Stimulated activated naive CD4-positive, alpha-beta T cell (primary cell): ENCODE data around the gene FGF8.

Experiments used
- DNase-seq, 6 experiments: peaks; one replicate each; lab custom pipeline; 2025; lab: John Stamatoyannopoulos, UW

FGF8 gene

DNA sequence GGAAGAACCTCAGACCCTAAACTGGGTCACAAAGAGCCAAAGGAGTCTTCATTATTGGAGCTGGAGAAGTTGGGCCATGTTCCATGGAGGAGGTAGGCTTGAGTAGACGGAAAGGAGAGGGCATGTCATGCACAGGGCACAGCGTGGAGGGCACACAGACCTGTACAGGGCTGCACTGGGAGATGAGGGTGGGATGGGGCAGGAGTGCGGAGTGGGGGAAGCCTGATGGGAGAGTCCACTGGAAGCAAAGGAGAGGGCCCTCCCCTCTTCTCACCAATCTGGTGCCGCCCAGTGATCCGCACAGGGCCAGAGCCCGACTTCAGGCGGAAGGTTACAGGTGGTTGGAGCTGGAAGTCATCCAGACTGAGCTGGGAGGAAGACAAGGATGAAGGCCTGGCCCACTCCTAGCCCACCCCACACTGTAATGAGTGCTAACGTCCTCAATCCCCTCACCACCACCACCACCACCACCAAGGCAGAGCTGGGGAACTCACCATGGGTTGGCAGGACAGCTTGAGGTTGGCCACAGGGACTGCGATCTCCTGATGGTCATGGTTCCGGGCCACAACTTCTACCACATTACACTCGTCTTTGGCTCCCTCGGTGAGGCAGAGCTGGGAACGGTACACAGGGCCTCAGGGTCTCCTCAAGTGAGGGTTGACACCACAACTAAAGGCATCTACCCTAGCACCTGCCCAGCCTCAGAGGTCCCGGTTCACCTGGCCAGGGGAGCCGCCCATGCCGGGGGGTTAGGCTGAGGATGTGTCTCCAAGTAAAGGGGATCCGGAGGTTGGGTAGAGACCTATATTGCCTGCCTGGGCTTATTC lies 6.3 kb upstream of the FGF8 start:
- DNase-seq, result no peak

DNA sequence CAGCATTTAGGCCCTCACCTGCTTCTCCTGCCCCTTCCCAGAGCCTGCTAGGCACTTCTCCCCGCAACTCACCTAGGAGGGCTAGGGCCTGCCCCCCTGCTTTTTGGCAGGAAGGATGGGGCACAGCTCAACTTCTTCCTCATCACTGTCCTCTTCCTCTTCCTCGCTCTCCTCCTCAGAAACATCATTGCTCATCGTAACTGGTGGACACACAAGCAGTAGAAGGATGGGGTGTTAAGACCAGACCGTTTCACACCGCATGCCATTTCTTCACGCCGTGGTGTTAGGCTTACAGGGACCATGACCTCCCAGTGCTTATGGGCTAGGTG lies 5.7 kb upstream of the FGF8 start:
- no peak for DNase-seq

DNA sequence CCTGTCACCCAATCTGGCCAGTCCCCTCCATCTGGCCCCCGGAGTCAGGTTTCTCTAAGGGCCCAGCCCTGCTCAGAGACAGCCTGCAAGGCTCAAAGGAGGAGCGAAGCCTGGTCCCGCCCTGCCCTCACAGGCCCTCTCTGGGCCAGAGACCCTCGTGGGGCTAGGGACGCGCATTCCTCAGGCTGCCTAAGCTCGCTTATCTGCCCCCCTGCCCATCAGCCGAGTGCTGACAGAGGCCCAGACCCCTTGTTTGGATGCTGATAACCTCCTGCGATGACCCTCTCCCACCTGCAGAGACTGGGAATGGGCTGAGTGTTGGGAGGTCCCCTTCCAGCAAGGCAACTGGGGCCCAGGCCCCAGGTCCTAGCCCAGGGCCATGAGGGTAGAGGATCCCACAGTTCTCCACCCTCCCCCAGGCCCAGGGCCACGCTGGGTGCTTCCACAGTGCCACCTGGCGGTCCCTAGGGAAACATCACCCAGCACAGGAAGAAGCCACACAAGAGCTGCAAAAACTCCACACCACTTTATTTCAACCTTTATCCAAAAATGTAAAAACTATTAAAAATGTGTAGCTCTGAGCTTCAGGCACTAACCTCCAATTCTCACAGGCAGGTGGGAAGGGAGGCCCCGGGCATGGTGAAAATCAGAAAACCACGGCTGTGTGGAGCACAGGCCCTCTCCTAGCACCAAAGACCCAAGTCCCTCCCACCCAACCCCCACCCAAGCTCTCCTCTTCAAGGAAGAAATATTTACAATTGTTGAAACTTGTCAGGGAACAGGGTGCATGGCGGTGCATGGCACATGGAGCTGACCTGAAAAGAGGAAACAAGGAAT lies 5.1 kb upstream of the FGF8 start:
- DNase-seq, result peak; percentile 44 to 78 (median 56)

DNA sequence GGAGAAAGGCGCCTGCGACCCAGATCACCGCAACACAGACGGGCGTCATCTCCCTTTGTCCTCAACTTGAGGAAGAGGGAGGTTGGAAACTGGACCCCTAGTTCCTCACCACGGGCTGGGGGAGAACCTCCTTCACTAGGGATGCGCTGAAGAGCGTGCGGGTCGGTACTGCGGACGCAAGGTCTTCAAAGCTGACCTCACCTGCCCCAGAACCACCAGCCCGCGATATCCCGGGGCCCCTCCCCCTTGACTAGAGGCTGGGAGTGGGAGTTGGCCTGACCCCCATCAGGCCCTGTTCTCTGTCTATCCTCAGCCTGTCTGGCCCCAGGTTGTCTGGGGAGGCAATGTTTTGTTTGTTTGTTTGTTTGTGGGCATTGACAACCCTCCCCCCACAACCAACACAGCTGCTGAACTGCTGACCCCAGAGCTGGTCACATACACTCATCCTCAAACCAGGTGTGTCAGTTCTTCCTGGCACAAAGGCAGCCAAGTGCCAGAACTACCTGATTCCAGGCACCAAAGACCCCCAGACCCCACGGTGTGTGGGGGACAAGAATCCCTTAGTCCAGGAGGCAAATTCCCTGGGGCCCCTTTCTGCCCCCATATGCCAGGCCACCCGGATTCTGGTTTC lies 4.4 kb upstream of the FGF8 start:
- no peak for DNase-seq

DNA sequence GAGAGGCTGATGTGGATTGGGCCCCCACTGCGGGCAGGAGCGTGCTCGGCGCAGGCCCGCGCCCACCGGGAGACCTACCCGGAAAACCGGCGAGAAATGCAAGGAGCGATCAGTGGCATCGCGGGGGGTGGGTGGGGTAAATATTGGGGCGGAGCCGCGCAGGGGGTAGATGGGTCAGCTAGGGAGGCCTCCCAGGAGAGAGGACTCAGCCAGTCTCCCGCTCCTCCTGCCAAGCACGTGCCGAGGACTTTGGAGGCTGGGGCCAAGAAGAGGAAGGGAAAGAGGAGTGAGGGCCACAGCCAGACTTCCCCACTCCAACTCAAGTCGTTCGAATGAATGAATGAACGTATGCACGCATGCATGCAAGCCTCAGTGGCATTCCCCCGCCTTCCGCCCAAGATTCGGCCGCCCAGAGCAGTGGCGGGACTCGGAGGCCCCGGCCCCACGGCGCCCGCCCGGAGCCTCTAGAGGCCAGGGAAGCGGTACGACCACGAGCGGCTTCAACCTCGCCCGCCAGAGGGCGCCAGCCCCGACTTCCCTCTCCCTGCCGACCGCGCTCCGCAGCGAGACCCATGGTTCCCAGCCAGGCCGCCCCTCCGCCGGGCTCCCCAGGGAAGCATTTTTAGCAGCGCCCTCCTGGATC lies 3.8 kb upstream of the FGF8 start:
- DNase-seq, result peak; percentile 43 to 86 (median 74)

DNA sequence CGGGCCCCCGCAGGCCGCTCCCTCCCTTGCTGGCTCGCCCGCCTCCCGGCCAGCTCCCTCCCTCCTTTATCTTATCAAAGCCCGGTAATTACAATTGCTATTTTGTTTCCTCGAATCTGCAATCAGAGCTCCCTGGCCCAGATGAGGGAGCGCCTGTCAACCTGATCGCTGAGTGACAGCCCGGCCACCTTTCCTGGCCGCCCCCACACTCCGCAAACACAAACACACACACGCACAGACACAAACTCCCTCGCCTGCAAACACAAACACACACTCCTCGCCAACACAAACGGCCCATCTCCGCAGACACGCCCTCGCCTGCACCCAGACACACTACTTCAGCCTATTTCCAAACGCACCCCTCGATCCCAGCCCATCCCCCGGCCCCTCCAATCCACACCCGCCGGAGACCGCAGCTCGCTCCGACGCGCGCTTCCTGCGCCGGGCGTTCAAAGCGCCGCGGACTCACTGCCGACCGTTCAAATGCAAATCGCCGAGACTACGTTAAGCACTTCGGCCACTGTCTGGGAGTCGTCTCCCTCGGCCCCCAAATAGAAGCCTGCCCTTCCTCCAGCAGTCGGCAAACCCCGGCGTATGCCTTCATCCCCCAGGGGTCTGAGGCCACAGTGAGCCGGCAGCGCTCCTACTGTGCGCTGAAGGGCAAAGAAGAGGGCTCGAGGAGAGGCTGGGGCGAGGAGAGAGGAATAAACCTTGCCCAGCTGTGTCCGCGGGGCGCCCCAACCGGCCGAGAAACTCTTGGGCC lies 3.0 kb upstream of the FGF8 start:
- peak in 2 of 6 experiments; percentile 26 to 46 for DNase-seq

DNA sequence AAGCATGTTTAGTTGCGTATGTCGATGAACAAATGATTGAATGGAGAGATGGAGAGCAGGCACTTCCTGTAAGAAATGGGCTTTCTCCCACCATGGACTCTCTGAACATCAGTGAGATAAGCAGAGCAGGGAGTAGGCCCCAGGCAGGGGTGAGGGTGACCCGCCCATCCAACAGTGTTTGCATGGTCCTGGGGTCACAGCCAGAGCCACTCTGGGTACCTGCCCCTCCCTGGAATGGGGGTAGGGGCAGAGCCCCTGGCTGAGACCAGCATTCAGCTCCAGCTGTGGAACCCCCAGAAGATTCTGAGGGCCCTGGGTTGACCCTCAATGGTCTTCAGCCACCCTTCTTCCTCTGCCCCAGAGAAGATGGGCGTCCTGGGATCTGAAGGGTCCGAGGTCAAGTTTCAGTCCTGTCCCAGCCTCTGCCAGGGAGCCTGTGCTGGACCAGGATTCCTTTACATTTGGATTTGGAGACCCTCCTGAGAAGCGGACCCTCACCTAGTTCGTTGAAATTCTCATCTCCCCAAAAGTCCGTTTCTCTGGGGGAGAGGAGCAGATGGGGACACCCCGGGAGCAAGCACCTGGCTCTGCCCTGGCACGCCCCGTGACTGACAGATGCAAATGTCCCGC lies 2.4 kb upstream of the FGF8 start:
- peak in 1 of 6 experiments; percentile 17 for DNase-seq

DNA sequence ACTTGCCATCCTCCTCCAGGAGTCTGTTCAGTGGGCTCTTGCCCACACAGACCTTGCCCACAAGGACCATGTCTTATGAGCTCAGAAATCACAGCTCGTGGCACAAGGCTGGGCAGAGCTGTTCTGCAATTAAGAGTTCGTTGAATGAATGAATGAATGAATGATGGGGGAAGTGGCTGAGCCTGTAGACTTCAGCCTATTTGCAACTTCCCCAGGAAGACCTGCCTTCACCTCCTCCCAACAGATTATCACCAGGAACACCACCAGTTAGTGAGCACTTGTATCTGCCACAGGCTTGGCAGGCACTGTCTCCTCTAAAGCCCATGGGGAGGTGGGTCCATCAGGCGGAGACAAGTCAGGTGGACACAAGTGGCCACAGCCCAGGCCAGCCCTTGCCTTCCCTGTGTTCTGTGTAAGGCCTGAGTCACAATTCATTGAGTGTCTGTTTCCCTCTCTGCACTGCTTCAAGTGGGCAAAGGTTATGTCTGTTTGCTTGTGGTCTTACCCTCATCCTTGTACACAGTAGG lies 1.8 kb upstream of the FGF8 start:
- no peak for DNase-seq

DNA sequence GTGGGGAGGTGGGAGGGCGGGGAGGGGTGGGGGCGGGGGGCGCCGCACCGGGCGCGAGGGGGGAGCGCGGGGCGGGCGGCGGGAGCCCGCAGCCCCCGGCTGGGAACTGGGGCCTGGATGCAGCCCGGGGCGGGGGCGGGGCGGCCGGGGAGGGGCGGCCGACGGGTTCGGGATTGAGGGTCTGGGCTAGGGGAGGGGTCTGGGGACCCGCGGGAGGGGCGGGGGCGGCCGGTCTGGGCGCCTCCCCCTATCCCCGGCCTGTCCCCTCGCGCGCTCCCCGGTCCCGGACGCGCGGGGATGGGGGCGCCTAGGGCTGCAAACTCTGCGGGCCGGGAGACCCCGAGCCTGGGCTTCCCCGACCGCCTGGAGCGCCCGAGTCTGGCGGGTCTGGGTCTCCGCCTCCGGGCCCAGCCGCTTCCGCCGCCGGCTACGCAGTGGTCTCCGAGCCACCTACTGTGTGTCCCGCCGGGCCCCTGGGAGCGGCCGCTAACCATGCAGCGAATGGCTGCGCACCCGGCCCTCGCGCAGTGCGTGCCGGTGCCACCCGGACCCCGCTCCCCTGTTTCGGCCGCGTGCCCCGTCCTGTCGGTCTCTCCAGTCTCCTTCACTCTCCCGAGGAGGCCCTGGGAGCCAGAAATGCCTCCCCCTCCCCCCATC lies 375 bp upstream of the FGF8 start:
- no peak for DNase-seq

DNA sequence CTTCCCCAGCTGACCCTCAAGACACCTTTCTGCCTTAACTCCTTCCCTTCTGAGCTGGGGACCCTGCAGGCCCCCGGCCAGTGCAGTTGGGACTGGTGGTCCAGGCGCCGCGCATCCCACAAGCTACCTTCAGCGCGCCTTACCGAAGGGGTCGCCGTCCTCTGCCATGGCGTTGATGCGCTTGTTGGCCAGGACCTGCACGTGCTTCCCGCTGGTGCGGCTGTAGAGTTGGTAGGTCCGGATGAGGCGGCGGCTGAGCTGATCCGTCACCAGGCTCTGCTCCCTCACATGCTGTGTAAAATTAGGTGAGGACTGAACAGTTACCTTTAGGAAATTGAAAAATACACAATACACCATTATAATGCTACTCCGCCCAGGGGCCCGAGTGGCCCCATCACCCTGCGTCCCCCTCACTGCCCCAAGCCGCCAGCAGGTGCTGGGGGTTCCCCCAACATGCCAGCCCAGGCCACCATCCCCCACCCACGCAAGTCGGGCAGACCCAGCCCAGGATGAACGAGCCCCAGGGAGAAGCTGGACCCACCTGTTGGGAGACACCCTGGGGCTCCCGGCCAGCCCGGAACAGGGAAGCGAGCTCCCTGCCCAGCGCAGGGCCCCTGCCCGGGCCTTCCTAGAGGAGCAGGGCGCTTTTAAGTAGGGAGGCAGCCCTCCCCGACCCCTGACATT lies 1.2 kb downstream of the FGF8 start:
- DNase-seq, result peak in 1 of 6 experiments; percentile 10

DNA sequence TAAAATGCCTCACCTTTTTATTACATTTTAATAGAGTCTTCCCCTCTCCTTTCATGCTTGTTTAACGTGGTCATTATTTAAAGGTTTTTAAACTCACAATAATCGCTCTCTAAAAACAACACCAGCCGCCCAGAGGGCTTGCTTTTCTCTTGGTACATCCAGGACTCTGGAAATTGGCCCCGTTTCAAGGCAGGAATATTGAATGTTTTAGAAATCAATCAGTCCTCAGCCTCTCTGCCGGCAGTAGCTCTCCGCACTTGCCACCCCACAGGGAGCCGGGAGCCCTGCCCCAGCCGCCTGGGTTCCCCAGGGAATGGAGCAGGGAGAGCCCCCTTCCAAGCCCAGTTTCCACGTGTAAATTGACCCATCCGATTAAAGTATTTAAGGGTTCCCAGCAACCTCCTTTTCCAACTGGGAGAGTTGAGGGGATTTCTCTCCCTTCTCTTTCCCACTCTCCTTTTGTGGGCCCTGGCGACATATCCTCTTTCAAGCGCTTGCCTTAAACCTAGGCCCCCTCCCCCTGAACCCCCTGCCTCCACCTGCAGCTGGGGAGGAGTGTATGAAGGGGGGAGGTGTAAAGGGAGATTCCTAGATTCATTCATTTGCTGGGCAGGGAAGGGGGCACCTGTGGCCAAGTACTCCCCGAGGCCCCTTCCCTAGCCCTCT lies 1.9 kb downstream of the FGF8 start:
- DNase-seq, result no peak

DNA sequence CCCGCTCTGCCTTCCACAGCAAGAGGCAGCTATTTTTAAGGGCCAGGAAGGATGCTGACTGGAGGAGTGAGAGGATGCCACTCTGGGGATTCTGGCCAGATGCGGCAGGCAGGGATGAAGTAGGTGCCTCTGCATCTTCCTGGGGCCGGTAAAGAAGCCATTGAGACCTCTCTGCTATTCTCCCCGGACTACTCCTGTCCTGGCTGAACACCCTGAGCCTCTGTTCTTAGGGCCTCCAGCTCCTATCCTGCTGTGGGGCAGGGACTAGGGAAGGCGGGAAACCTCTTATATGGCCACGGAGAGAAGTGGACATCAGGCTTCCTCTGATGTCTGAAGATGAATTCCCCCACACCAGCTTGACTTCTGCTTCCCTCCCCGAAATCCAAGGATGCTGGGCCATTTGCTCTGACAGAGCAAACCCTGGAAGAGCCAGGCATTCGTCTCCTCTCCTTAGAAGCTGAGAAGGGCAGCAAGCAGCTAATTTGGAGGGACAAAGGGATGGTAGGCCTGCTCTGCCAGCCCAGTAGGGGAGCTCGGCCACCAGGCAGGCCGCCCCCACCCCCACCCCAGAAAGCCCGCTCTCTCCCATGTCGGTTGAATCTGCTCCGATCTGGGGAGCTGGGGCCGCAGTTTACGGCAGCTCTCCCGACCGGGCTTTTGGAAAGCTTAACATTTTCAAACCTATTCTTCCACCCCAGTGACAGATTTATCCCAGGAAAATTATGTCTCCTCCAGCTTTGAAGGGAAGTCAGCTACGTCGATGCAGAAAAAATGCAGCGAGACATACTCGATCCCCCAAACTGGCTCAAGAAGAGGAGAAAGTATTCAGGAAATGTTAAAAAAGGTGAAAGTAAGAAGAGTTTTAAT lies 2.8 kb downstream of the FGF8 start:
- DNase-seq, result no peak

DNA sequence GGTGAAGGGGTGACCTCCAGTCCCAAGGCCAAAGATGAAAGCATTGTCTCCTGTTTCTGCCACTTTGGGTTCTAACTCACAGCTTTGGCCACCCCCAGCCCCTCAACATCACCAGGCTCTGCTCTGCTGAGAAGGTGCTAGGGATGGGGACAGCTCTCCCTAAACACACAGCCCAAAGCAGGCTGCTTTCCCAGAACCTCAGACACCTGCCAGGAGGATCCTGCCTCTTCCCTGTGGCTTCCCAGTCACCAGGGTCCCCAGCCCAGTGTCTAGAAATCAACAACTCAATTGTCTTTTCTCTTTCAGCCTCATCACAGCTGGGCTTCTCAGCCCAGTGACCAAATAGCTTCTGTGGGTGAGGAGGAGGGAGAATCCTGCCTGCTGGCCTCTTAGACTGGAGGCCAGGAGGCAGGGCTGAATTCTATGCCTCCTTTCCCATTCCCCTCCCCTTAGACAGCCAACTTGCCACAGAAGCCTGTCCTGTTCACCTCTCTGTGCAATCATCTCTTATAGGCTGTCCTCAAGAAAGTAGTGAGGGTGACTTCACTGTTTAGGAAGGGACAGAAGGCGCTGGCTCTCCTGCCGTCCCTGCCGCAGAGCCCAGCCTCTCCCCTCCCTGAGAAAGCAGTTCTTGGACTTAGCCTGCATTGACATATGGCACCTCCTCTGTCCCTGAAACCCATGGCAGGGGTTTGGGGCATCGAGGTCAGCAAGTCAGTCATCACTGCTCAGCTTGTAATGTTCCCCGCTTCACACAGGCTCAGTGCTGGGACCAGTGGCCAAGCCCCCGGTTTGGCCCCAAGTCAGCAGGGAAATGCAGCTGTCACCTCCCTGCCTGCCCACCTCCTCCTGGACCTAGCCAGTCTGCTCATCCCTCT lies 3.7 kb downstream of the FGF8 start:
- no peak for DNase-seq

DNA sequence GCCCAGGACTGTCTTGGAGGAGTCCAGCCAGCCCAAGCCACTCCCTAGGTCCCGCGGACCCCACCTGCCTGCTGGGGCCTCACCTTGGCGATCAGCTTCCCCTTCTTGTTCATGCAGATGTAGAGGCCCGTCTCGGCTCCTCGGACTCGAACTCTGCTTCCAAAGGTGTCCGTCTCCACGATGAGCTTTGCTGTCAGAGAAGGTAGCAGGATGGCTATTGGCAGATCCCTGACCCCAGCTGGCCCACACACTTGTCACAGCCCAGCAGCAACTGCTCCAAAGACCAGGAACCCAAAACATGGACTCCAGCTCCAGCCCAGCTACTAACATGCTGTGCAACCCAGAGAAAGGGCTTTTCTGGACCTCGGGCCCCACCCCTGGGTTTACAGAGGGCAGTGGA lies 4.5 kb downstream of the FGF8 start:
- DNase-seq, result no peak

DNA sequence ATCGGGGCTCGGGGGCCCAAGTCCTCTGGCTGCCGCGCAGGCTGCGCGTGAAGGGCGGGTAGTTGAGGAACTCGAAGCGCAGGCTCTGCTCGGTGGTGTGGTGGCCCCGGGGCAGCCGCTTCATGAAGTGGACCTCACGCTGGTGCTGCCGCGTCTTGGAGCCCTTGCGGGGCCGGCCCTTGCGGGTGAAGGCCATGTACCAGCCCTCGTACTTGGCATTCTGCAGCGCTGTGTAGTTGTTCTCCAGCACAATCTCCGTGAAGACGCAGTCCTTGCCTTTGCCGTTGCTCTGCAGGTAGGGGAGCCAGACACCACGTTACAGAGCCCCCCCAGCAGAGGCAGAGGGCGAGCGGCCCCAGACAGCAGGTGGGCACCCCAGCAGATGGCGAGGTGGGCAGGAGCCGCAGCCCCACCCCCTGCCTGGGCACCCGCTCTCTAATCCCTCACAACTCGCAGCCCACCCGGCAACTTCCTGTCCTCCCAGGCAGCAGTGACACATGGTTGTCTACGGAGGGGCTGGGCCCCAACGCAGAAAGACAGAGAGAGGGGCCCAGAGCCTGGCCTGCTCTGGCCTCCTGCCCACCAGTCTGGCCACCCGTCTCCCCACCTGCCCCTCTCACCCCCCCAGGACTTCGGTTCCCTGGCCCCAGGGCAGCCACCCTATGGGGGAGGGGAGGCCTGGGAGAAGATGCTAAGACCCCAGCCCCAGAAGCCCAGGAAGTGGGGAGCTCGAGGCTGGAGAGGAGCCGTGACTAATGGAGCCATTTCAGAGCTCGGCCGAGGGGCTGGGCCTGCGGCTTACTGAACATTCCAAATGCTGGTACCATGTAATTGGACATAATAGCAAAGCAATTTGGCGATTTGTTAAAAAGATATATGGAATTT lies 5.3 kb downstream of the FGF8 start:
- DNase-seq, result no peak

DNA sequence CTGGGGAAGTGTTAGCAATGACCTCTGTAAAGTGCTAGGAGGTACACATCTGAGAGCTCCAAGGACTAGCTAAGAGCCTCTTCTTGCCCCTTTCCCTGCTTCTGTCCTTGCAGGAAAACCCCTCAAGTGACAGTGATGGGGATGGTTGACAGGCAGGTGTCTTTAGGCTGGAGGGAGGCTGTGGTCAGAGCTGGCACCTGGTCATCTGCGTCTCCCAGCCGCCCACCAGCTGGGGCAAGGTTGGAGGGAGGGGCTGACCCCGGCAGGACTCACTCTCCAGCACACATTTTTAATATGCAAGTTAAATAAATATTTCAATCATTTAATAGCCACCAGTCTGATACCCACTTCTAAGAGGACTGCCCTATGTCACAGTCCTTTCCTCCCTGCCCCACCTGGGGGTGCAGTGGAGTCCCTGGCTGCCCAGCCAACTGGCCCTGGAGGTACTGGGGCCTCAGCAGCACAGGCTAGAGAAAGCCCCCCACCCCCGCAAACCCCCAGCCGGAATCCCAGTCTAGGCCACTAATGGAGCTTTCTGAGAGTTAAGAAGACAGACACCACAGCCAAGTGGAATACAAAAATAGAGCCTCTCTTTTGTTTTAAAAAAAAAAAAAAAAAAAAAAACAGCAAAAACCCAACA lies 6.3 kb downstream of the FGF8 start:
- no peak for DNase-seq
